ENCODE measurements around the gene SLAMF7.

DNA sequence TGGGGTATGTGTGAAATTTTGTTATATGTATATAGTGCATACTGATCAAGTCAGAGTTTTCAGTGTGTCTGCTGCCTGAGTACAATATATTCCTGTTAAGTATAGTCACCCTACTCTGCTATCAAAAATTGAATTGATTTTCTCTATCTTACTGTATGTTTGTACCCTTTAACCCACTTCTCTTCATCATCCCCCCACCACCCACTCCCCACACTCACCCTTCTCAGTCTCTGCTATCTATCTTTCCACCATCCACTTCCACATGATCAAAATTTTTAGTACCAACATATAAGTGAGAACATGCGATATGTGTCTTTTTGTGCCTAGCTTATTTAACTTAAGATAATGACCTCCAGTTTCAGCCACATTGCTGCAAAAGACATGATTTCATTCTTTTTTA lies 61.1 kb downstream of the SLAMF7 start:
- TF ChIP-seq POLR2AphosphoS5 (IDR thresholded peaks at IDR 0.05; ENCODE audit: borderline replicate concordance, low read depth, low read length) = no peak
- no peak for TF ChIP-seq EZH2 (IDR thresholded peaks at IDR 0.05)
- no peak for TF ChIP-seq FOXP2 (optimal IDR thresholded peaks at IDR 0.05; ENCODE audit: control extremely low read depth, extremely low read length, insufficient read depth)
